CD4-positive, alpha-beta T cell treated with Interleukin-4 for 4 hours (primary cell): ENCODE measurements around the gene CAB39L.

Source experiments
- DNase-seq: peaks from one replicate; pipeline ENCODE4 v3.0.0-alpha.2; 2020

CAB39L gene

DNA sequence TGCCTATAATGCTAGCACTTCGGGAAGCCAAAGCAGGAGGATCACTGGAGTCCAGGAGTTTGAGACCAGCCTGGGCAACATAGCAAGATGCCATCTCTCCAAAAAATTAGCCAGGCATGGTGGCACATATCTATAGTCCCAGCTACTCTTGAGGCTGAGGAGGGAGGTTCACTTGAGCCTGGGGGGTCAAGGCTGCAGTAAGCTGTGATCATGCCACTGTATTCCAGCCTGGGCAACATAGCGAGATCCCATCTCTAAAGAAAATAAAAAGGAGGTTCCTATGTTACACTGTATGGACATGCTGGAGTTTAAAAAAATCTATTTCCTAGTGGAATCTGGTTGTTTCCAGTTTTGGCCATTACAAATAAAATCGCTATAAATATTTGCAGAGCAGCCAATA is 2.6 kb downstream of the CAB39L start:
- no peak for DNase-seq

DNA sequence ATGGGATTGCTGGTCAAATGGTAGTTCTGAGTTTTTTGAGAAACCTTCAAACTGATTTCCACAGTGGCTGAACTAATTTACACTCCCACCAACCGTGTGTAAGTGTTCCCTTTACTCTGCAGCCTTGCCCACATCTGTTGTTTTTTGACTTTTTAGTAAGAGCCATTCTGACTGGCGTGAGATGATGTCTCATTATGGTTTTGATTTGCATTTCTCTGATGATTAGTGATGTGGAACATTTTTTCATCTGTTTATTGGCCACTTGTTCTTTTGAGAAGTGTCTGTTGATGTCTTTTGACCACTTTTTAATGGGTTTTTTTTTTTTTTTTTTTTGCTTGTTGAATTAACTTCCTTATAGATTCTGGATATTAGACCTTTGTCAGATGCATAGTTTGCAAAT is 4.3 kb downstream of the CAB39L start:
- no peak for DNase-seq

DNA sequence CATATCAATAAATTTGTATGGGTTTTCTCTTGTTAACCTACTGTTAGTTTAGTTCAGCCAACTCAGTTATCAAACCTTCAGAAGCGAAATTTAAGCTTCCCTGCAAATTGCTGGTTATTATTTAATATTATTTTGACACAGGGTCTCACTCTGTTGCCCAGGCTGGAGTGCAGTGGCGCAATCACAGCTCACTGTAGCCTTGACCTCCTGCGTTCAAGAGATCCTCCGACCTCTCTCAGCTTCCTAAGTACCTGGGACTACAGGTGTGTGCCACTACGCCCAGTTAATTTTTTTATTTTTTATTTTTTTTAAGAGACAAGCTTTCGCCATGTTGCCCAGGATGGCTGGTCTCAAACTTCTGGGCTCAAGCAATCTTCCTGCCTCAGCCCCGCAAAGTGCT is 6.2 kb downstream of the CAB39L start:
- DNase-seq: no peak

DNA sequence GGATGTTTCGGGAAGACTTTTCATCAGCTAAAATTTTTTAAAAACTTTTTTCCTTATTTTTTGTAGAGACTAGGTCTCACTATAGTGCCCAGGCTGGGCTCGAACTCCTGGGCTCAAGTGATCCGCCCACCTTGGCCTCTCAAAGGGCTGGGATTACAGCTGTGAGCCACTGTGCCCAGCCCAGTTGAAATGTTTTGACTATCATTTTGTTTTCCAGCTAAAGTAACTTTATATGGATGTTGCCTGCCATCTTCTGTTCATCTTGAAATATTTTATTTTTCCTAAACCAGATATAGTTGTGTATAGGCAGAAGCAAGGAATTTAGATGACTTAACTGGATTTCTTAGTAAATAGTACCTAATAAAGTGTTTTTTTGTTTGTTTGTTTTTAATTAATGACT is 7.0 kb downstream of the CAB39L start:
- DNase-seq: no peak

DNA sequence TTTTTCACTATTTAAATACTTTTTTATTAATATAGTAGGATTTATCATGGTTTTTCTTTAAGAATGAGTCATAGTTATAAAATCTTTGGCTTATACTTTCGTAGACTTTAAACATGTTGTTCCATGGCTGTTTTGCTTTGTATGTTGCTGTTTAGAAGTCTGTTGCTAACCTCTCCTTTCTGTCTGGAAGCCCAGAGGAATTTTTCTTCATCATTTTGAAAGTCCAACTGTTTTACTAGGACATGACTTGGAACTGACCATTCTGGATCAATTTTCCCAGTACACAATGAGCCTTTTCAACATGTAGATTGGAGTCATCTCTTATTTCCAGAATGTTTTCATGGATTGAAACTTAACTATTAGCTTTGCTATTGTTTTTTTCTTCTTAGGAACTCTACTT is 7.9 kb downstream of the CAB39L start:
- no peak for DNase-seq

DNA sequence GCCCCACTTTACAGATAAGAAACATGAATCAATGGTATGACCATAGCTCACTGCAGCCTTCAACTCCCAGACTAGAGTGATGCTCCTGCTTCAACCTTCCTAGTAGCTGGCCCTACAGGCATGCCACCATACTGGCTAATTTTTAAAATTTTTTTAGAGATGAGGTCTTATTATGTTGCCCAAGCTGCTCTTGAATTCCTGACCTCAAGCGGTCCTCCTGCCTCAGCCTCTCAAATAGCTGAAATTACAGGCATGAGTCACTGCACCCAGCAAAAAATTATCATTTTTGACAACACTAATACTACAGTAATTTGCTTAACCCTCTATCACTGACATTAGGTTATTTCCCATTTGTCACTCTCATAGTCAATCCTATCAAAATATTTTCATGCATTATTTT is 14.7 kb downstream of the CAB39L start:
- DNase-seq: no peak

DNA sequence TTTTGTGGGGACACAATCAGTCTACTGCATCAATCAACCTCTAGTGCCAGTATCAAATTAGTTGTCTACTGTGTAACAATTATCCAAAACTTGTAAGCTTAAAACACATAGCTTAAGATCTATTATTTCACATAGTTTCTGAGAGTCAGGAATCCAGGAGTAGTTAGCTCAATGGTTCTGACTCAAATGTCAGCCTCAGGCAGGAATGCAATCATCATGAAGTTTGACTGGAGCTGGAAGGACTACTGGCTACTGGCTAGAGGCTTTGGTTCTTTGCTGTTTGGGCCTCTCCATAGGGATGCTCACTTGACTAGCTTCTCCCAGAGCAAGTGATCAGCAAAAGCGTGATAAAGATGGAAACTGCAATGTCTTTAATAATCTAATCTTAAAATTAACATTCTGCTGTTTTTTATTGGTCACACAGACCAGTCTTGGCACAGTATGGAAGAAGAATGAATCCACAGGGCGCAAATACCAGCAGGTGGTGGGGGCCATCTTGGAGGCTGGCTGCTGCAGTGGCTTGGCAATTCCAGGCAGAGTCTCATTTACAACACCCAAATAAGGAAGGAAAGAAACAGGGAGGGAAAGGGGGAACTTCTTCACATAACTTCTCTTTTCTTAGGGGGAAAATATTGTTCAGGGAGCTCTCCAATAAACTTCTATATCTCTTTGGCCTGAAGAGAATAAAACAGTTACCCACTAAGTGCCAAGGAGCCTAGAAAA is 15.7 kb downstream of the CAB39L start:
- no peak for DNase-seq

DNA sequence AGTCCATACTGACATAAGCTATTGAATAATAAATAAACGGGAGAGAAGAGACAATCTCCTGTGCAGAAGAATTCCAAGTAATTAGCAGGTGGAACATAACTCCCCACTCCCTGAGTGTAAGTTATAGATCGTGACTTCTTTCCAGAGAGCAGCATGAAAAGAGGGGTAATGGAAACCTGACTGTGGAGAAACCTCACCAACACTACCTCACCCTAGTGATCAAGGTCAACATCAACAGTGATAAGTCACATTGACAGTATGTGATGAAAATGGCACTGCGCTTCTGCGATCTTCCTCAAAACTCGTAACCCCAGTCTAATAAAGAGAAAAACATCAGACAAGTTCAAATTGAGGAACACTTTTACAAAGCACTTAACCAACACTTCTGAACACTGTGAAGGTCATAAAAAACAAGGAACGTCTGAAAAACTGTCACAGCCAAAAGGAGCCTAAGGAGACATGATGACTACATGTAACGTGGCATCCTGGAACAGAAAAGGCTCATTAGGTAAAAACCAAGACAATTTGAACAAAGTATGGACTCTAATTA is 19.8 kb downstream of the CAB39L start:
- DNase-seq: no peak

DNA sequence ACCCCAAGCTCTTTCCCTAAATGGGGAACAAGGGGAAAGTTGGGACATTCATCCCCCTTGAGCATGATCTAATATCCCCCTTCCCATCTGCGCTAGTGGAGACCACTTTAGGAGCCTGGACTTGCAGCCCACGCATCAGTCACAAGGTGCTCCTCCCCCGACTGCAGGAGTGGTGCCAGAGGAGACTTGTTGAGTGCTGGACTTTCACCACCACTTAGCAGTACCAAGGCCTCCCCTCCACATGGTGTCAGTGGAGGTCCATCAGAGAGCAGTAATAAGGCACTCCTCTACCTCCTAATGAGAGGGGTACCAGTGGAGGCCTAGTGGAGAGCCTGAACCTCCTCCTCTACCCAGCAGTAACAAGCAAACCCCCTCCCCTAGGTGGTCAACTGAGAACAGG is 22.5 kb downstream of the CAB39L start:
- peak; percentile 28 for DNase-seq

DNA sequence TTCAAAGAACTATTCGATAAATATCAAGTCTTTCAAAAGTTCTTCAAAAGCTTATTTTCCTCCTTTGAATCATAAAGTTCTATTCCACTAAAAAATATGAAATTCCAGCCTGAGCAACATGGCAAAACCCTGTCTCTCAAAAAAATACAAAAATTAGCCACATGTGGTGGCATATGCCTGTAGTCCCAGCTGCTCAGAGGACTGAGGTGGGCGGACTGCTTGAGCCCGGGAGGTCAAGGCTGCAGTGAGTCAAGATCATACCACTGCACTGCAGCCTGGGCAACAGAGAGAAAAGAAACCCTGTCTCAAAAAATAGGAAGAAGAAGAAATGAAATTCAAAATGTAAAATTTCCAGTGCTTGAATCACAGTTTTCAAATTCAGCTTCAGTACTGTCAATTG is 24.6 kb downstream of the CAB39L start:
- no peak for DNase-seq

DNA sequence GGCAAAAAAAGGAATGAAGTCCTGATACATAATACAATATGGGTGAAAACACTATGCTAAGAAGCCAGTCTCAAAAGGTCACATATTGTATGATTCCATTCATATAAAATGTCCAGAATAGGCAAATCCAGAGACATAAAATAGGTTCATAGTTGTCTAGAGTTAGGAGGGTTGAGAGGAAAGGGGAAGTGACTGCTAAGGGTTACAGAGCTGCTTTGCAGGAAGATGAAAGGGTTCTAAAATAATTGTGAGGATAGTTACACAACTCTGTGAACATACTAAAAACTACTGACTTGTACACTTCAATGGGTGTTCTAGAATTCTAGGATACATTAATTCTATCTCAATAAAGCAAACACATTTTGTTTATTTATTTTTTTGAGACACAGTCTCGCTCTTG is 25.7 kb downstream of the CAB39L start:
- DNase-seq: no peak

DNA sequence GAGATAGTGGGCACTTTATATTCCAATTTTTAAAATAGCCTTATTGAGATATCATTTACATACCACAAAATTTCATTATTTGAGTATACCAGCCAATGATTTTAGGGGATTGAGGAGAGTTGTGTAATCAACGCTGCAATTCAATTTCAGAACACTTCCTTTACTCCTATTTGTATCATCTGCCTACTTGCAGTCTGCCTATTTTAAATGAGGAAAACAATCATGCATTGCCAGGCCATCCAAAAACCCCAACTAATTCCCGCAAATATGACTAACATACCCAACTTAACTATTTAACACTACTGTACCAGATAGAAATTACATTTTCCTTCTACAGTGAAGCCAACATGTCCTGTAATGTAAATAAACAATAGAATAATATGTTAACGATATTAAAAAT is 26.7 kb downstream of the CAB39L start:
- DNase-seq: no peak

DNA sequence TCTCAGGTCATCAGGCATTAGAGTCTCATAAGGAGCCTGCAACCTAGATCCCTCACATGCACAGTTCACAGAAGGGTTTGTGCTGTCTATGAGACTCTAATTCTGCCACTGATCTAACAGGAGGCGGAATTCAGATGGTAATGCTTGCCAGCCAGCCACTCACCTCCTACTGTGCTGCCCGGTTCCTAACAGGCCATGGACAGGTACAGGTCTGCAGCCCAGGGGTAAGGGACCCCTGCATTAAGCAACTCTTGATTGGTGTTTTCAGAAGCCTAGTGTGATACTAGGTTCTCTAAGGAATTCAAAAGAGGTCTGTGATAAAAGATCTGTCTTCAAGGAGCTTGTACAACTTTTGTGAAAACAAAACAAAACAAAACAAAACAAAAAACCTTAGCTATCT is 31.1 kb downstream of the CAB39L start:
- DNase-seq: no peak

DNA sequence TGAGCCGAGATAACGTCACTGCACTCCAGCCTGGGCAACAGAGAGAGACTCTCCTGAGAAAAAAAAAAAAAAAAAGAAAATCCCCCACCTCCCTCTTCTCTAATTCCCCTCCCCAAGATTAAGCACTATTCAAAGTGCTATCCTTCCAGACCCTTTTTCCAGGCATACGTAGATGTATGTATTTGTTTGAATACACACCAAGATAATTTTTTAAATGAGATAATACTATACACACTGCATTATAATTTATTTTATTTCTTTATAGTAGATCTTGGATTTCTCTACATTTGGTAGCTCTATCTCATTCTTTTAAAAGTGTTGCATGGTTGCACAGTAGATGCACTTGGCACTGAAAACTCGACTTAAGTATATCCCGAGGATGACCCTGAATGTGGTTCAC is 32.5 kb downstream of the CAB39L start:
- DNase-seq: no peak

DNA sequence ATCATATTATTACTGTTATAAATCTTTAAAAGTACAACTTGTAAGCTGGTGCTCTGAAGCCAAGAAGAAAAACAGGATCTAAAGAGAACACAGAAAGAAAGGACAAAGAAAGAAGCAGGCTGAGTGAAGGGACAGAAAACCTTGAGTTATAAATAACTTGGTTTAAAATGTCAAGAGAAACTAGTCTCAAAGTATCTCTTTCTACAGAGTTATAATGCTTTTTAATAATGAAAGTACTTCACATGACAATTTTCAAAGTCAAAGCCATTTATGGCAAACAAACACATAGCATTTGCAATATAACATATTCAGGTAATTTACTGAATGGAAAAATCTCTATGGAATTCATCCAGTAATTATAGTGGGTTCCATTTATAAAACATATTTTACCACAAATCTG is 33.4 kb downstream of the CAB39L start:
- no peak for DNase-seq

DNA sequence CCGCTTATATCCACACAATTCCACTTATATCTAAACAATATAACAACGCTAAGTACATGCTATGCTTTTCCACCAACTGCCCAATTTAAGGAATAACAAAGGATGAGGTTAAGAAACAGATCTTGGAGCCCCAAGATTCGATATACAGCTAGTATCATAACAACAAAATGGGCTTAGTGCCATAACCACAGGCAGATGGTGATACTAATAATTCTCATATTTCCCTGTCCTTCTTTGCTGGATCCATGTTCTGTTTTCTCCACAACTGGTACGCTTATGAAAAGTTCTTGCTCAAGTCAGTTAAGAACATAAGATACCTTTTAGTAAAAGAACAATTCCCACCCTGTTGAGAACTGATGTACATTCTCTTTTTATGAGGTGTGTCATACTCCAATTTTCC is 33.9 kb downstream of the CAB39L start:
- no peak for DNase-seq

DNA sequence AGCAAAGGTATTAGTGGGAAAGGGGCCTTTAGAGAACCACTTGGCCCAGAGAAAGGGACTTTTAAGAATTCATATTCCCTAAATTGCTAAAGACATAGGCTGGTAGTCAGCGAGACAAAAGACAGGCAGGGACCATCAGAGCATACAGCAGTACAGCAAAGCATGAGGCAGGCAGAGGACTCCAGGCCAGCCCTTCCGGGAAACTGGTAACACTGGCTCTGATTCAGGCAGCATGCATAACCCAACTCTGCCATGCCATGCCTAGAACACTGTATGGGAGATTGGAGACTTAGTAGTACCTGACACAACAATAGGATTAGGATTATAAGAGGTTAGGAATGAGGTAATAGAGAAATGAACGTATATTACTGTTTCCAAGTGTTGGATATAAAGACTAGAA is 34.9 kb downstream of the CAB39L start:
- no peak for DNase-seq

DNA sequence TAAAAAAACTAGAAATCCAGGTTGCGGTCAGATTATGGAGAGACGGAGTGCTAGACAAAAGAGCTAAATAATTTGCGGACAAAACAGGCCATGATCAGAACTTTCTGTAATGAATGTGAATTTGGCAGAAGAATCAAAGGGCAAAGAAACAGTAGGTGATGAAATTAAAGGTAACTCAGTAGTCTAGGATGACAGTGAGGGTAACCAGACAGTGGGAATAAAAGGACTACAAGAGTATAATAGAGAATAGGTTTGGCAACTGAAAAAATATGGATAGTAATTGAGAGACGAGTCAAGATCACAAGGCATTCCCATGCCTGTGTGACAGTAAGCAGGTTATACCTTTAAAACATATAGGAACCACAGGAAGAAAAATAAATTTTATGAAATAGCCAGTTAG is 35.9 kb downstream of the CAB39L start:
- DNase-seq: no peak

DNA sequence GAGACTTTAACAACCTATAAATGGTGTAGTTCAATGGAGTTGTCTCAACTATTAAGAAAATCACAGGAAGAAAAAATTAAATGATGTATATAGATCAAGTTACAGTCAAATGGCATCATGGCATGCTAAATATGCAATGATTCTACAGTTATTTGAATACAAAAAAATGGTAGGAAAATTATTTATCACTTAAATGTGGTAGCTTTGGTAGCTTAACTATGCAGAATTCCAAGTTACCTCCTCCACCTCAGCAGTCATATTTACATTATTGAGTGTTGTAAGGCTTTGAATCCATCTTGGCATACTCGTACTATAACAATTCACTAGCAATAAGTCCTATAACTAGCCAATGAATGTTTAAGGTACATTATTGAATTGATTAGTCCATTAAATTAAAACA is 36.8 kb downstream of the CAB39L start:
- DNase-seq: no peak

DNA sequence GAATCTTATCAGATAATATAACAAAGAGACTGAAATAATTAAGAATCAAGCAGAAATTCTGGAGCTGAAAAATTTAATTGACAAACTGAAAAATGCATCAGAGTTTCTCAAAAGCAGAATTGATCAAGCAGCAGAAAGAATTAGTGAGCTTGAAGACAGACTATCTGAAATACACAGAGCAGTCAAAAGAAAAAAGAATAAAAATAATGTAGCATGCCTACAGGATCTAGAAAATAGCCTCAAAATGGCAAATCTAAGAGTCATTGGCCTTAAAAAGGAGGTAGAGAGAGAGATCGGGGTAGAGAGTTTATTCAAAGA is 39.2 kb downstream of the CAB39L start:
- DNase-seq: no peak

DNA sequence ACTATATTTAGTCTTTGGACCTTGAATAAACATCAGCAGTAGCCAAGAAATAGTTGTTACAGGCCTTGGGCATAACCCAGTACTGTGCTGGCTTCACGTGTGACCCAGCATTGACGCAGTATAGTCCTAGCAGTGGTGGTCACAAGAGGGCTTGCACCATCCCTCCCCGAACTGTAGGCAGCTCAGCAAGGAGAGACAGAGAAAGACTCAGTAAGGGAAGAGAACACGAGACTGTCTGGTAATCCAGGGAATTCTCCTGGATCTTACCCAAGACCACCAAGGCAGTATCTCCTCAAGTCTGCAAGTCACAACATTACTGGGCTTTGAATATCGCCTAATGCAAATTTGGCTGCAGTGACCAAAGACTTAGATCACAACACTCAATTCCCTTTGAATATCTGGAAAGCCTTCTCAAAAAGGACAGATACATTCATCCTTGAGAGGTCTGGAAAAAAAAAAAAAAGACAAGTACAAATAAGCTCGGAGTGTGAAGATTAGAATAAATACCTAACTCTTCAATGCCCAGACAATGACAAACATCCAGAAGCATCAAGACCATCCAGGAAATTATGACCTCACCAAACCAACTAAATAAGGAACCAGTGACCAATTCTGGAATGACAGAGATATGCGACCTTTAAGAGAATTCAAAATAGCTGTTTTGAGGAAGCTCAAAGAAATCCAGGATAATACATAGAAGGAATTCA is 39.7 kb downstream of the CAB39L start:
- no peak for DNase-seq

DNA sequence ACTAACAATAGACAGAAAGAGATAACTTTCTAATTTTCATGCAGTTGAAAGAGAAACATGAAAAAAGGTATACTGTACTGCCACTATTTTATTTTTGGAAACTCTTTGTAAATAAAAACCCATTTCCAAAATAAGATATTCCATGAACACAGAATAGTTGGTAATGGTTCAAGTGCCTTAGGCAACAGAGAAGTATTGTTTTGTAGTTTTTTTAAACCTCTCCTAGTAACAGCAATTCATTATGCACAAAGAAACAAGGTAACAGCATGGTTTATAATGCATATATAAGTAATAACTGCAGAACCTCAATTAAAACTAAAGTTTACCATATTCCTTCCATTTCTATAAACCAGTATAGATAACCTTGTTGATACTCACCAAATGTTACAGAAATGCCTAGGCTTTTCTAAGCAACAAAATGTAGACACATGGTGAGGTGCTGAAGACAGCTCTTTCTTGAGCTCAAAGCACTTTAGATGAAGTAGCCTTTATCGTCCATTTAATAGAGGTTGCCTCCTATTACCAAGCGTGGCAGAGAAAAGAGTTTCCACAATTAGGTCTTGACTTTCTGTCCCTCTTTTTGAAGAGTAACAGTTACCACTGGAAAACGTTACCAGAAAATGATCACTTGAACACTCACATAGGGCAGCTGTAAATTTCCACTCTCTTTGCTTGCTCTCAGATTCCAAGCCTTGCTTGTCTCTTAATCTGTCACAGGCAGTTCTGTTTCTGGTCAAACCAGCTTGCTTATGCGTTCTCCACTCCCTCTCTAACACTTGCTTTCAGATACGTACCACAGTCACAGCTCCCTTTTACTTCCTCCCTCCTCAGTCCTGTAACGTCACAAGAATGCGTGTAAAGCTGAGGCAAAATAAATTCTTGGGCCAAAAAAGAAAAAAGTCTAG is 42.9 kb downstream of the CAB39L start:
- DNase-seq: no peak

DNA sequence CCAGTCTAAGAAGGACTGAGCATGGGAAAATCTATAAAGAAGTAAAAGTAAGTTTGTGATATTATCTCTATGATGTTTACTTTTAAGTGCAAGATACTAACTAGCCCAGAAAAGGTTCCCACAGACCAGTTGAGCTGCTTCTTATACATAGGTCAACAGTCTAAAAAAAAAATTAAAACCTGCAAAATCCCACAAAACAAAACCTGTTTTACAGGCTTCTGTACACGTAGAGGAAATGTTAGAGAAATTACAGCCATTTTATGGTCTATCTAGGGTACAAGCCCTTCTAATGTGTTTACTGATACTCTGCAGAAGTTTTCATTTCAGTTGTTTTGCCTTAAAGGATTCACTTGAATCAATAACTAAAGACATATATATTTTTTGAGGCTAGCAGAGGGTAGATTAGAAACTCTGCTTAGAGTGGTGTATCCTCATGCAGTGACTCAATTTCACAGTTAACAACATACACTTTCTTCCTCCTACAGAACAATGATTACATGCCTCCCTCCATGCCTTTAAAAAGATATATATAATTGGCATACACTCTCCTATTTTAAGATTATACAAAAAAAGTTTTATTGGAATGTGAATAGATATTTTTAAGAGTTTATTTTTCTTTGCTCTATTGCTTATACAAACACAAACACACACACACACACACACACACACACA is 43.9 kb downstream of the CAB39L start:
- DNase-seq: no peak
